Measurements from ENCODE around the gene GALNT2. TPM values are rescaled to one million over a fixed set of nuclear protein-coding genes. Genes with fewer than 3 reads are reported as not detected.
A peak's percentile ranks its signal among the peaks of the same experiment; 100 is the strongest.

GALNT2 gene
- polyA plus RNA-seq, 3 donors from 2014 or later, result 18.5 to 30.0 (median 22.5) TPM

DNA sequence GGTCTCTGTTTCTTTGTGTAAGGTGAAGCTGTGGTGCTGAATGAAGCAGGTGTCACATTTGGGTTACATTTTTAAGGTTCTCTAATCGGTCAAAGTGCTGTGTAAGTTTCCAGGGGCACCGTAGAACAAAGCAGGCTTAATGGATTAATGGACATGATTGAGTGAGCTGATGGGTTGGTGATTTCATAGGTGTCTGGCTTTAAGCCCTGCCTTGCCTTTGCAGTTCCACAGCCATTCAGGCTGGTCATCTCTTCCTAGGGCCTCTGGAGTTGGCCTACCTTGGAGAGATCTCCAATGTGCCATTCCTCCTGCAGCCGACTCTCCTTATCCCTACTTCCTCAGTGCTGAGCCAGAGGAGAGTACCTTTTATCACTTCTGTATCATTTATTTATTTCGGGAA lies 15.2 kb downstream of the GALNT2 start:
- Mint-ChIP-seq H3K27ac (peak overlapping the region; percentile 50 to 74 (median 62)), H3K27me3 (ENCODE audit: low read depth in 3 of 3) (peaks cover 0 to 10% (median 3%) of the 10 kb centered on the region in 3 donors), H3K4me3 (peak overlapping the region in 1 of 5 donors; percentile 18), H3K4me1 (peaks cover 37 to 68% of the 10 kb centered on the region in 2 donors), H3K9me3 (no peaks in the 10 kb centered on the region), H3K36me3 (peaks cover 0 to 4% (median 0%) of the 10 kb centered on the region in 3 donors)
- DNase-seq, result no peak

DNA sequence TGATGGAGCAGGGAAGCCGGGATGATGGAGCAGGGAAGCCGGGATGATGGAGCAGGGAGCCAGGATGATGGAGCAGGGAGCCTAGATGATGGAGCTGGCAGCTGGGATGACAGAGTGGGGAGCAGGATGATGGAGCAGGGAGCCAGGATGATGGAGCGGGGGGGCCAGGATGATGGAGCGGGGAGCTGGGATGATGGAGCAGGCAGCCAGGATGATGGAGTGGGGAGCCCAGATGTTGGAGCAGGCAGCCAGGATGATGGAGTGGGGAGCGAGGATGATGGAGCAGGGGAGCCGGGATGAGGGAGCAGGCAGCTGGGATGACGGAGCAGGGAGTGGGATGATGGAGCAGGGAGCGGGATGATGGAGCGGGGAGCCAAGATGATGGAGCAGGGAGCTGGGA lies 16.0 kb downstream of the GALNT2 start:
- DNase-seq, result no peak
- peaks cover 37 to 75% of the 10 kb centered on the region in 2 donors for H3K4me1 Mint-ChIP-seq
- peak overlapping the region; percentile 37 to 90 (median 72) for H3K27ac Mint-ChIP-seq
- H3K4me3 Mint-ChIP-seq, result peak overlapping the region in 1 of 5 donors; percentile 35
- peaks cover 0 to 10% (median 3%) of the 10 kb centered on the region in 3 donors for H3K27me3 Mint-ChIP-seq (ENCODE audit: low read depth in 3 of 3)
- no peaks in the 10 kb centered on the region for H3K9me3 Mint-ChIP-seq
- peaks cover 0 to 4% (median 0%) of the 10 kb centered on the region in 3 donors for H3K36me3 Mint-ChIP-seq

DNA sequence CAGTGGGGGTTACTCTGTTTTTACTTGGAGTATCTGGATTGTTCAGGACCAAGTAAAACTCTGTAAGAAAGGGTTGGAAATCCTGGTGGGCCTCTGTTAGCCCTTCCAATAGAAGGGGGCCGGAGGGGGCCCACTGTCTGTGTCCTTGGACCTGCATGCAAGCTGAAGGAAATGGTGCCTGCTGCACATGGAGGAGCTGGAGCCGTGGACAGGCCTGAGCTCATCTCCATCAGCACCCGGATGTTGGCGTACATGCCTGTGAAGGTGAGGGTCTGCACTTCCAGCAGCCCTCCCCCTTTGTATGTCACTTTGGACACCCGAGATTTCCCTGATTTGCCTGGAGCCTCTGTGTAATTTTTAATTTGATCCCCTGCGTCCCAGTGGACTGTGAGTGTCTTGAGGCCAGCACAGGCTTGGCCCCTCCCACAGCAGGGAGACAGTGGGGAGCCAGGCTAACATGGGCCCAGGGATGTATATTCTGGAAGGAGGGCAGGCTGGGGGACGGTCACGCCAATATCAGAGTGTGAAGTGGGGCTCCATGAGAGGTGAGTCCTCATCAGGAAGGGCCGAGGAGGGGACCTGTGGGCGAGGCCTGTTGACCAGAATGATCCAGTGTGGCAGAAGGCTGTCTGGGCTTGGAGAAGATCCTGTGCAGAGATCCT lies 16.8 kb downstream of the GALNT2 start:
- H3K9me3 Mint-ChIP-seq, result no peaks in the 10 kb centered on the region
- H3K36me3 Mint-ChIP-seq, result peaks cover 0 to 4% (median 0%) of the 10 kb centered on the region in 3 donors
- peaks cover 39 to 81% of the 10 kb centered on the region in 2 donors for H3K4me1 Mint-ChIP-seq
- no peak for DNase-seq
- H3K27ac Mint-ChIP-seq, result peak overlapping the region; percentile 33 to 85 (median 63)
- H3K4me3 Mint-ChIP-seq, result peak overlapping the region in 3 of 5 donors; percentile 23 to 58 (median 46)
- peaks cover 0 to 10% (median 3%) of the 10 kb centered on the region in 3 donors for H3K27me3 Mint-ChIP-seq (ENCODE audit: low read depth in 3 of 3)

GRCh38 chr1:230084408-230085177 lies 17.6 kb downstream of the GALNT2 start:
- peaks cover 0 to 10% (median 3%) of the 10 kb centered on the region in 3 donors for H3K27me3 Mint-ChIP-seq (ENCODE audit: low read depth in 3 of 3)
- peaks cover 3 to 4% (median 3%) of the 10 kb centered on the region in 3 donors for H3K36me3 Mint-ChIP-seq
- no peaks in the 10 kb centered on the region for H3K9me3 Mint-ChIP-seq
- H3K4me1 Mint-ChIP-seq, result peaks cover 41 to 85% of the 10 kb centered on the region in 2 donors
- DNase-seq, result peak in 2 of 3 donors; percentile 14 to 17
- peak overlapping the region; percentile 33 to 85 (median 63) for H3K27ac Mint-ChIP-seq
- peak overlapping the region in 3 of 5 donors; percentile 11 to 58 (median 46) for H3K4me3 Mint-ChIP-seq

DNA sequence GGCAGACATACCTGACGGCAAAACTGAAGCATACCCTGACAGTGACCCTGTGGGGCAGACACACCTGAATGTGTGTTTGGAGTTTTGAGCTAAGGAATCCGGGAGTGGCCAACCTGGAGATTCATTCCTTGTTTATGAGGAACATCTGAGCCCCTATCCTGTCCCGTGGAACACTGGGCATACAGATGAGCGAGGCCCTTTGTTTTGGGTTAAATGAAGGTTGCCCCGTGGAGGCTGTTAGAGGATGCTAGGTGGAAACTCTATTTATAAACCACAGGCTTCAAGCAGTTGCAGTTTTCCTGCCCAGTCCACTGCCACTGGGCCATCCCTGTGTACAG lies 18.1 kb downstream of the GALNT2 start:
- Mint-ChIP-seq H3K4me1 (peaks cover 41 to 80% of the 10 kb centered on the region in 2 donors), H3K36me3 (peaks cover 3 to 5% (median 4%) of the 10 kb centered on the region in 3 donors), H3K27ac (peak overlapping the region in 1 of 6 donors; percentile 73), H3K27me3 (ENCODE audit: low read depth in 3 of 3) (peaks cover 0 to 10% (median 3%) of the 10 kb centered on the region in 3 donors), H3K9me3 (no peaks in the 10 kb centered on the region), H3K4me3 (no peak overlapping the region)
- DNase-seq, result no peak

GRCh38 chr1:230086151-230086550 lies 19.1 kb downstream of the GALNT2 start:
- peaks cover 41 to 76% of the 10 kb centered on the region in 2 donors for H3K4me1 Mint-ChIP-seq
- DNase-seq, result no peak

DNA sequence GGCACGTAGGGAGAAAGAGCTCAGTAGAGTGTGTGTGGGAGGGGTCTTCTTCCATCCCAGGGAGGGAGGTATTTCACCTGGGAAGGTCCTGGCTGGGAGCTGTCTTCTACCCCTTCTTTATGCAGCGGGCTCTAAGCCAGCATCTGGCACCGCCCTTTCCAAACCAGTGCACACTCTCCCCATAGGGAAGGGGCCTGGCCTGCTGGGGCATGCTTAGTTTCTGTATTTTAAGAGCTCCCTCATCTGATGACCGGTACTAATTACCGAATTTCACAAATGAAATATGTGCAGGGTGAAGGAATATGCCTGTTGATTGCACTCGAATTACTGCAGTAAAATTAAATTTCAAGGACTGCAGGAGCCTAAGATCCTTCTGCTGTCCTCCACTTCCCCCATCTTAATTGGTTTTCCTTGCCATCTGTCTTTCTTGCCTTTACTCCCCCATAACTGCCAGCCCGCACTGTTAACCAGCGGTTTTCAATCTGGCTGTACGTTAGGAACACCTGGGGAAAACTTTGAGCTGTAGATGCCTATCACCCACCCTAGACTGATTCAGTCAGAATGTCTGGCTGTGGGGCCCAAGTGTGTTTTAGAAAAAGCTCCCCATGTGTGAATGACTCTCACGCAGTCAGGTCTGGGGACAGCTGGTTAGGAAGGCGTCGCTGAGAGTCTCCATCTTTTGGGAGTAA lies 20.1 kb downstream of the GALNT2 start:
- DNase-seq, result no peak
- Mint-ChIP-seq H3K27me3 (ENCODE audit: low read depth in 3 of 3) (peaks cover 0 to 10% (median 3%) of the 10 kb centered on the region in 3 donors), H3K36me3 (peaks cover 7 to 11% (median 8%) of the 10 kb centered on the region in 3 donors), H3K9me3 (no peaks in the 10 kb centered on the region), H3K27ac (peak overlapping the region in 2 of 6 donors; percentile 27 to 38), H3K4me1 (peaks cover 35 to 65% of the 10 kb centered on the region in 2 donors), H3K4me3 (no peak overlapping the region)

More at GRCh38 chr1:230086151-230086550, 19.1 kb downstream of the GALNT2 start:
- H3K4me3 Mint-ChIP-seq, result no peak overlapping the region
- peaks cover 0 to 10% (median 3%) of the 10 kb centered on the region in 3 donors for H3K27me3 Mint-ChIP-seq (ENCODE audit: low read depth in 3 of 3)
- H3K36me3 Mint-ChIP-seq, result peaks cover 3 to 8% (median 7%) of the 10 kb centered on the region in 3 donors
- H3K9me3 Mint-ChIP-seq, result no peaks in the 10 kb centered on the region
- H3K27ac Mint-ChIP-seq, result peak overlapping the region in 2 of 6 donors; percentile 73 to 77

DNA sequence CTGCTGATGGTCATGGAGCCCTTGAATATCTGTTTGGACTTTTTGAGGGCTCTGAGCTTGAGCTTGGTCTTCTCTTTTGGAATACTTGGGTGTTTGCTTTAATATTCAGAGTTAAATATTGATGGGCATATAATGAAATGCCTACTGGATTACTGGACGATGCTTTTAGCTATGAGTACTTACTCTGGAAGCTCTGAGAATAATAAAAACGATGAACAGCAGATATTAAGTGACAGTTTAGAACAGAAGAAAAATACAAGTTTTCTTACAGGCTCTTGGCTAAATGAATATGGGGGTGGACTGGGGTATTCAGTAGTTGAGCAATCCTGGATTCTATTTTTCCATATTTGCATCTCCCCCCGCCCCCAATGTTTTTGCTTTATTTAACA lies 20.7 kb downstream of the GALNT2 start:
- Mint-ChIP-seq H3K4me3 (no peak overlapping the region), H3K9me3 (no peaks in the 10 kb centered on the region), H3K36me3 (peaks cover 5 to 11% (median 9%) of the 10 kb centered on the region in 3 donors), H3K4me1 (peaks cover 31 to 60% of the 10 kb centered on the region in 2 donors), H3K27me3 (ENCODE audit: low read depth in 3 of 3) (peaks cover 0 to 8% (median 3%) of the 10 kb centered on the region in 3 donors), H3K27ac (peak overlapping the region in 1 of 6 donors; percentile 38)
- DNase-seq, result no peak

GRCh38 chr1:230090194-230090711 lies 23.2 kb downstream of the GALNT2 start:
- no peak for DNase-seq
- H3K36me3 Mint-ChIP-seq, result peaks cover 6 to 11% (median 9%) of the 10 kb centered on the region in 3 donors
- H3K4me3 Mint-ChIP-seq, result no peak overlapping the region
- H3K9me3 Mint-ChIP-seq, result no peaks in the 10 kb centered on the region
- H3K27me3 Mint-ChIP-seq (ENCODE audit: low read depth in 3 of 3), result no peaks in the 10 kb centered on the region
- H3K4me1 Mint-ChIP-seq, result peaks cover 13 to 41% of the 10 kb centered on the region in 2 donors
- H3K27ac Mint-ChIP-seq, result peak overlapping the region in 1 of 6 donors; percentile 16

DNA sequence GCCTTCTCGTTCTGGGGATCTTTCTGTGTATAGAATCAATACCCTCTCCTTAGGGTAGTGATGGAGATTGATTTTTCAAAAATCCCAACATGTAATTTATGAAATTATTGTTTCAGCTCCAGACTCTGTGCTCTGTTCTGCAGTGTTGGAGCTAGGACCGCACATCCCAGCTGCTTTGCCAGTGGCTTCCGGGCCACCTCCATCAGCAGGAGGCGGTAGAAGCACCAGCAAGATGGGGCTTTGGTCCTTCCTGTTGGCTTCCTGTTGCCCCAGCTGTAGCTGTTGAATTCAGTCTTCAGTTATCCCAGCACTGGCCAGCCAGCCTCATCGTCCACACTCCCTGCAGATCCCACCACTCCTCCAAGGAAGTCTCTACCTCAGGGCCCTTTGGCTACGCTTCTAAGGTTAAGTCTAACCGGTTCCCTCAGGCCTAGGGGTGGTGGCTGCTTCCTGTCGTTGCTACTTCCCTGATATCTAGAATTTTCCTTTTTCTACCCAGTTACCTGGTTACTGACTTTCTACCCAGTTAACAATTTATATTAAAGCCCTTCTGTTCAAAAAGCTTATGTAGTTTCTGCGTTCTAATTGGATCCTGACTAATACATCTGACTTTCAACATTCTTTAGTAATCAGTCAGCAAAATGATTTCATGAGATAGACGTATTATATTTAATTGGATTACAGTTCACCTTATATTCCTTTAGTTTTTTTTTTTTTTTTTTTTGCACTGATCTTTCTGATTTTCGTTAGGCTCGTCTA lies 24.6 kb downstream of the GALNT2 start:
- Mint-ChIP-seq H3K27ac (no peak overlapping the region), H3K36me3 (peaks cover 6 to 11% (median 9%) of the 10 kb centered on the region in 3 donors), H3K27me3 (ENCODE audit: low read depth in 3 of 3) (no peaks in the 10 kb centered on the region), H3K4me3 (no peak overlapping the region), H3K9me3 (no peaks in the 10 kb centered on the region), H3K4me1 (peaks cover 11 to 35% of the 10 kb centered on the region in 2 donors)
- no peak for DNase-seq

- H3K36me3 Mint-ChIP-seq, result peaks cover 6 to 14% (median 13%) of the 10 kb centered on the region in 3 donors
- H3K4me3 Mint-ChIP-seq, result no peak overlapping the region
- no peak overlapping the region for H3K27ac Mint-ChIP-seq
- peaks cover 4 to 30% of the 10 kb centered on the region in 2 donors for H3K4me1 Mint-ChIP-seq
- no peak for DNase-seq
- no peaks in the 10 kb centered on the region for H3K27me3 Mint-ChIP-seq (ENCODE audit: low read depth in 3 of 3)
- H3K9me3 Mint-ChIP-seq, result no peaks in the 10 kb centered on the region
Measured at GRCh38 chr1:230094746-230095145, 27.7 kb downstream of the GALNT2 start.

GRCh38 chr1:230095938-230096337 lies 28.9 kb downstream of the GALNT2 start:
- H3K27ac Mint-ChIP-seq, result peak overlapping the region in 1 of 6 donors; percentile 40
- peaks cover 3 to 14% (median 9%) of the 10 kb centered on the region in 3 donors for H3K36me3 Mint-ChIP-seq
- no peak for DNase-seq
- no peaks in the 10 kb centered on the region for H3K9me3 Mint-ChIP-seq
- H3K4me1 Mint-ChIP-seq, result peaks cover 4 to 30% of the 10 kb centered on the region in 2 donors
- no peaks in the 10 kb centered on the region for H3K27me3 Mint-ChIP-seq (ENCODE audit: low read depth in 3 of 3)
- no peak overlapping the region for H3K4me3 Mint-ChIP-seq

- no peaks in the 10 kb centered on the region for H3K9me3 Mint-ChIP-seq
- no peak overlapping the region for H3K4me3 Mint-ChIP-seq
- no peak for DNase-seq
- H3K4me1 Mint-ChIP-seq, result peaks cover 5 to 39% of the 10 kb centered on the region in 2 donors
- peaks cover 3 to 8% (median 5%) of the 10 kb centered on the region in 3 donors for H3K36me3 Mint-ChIP-seq
- H3K27me3 Mint-ChIP-seq (ENCODE audit: low read depth in 3 of 3), result no peaks in the 10 kb centered on the region
- H3K27ac Mint-ChIP-seq, result peak overlapping the region in 1 of 6 donors; percentile 8
Measured at GRCh38 chr1:230097370-230097769, 30.3 kb downstream of the GALNT2 start.
